ENCODE measurements around the gene FAM228A.
"Not testable (repeated sequence)": the region's sequence is repeated elsewhere in the genome, so short reads cannot be mapped to it uniquely, and the experiment has no call there.

Gene FAM228A

DNA sequence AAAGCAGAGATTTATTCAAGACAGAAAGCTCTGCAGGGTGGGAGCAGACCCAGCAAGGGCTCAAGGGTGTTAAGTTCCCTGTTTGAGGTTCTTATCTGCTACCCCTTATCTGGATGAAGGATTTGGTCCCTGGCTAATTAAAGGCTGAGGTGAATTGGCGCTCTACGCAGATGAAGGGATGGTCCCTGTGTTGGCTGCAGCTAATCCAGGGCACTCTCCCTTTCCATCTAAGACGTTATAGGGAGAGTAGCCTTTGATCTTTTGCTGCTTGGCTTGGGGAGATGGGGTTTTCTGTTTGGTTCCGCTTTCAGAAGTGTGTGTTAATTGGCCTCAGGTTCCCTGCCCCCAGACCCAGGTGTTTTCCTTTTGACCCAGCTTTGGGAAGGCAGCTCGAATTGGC is 17.0 kb downstream of the FAM228A start:
- Histone ChIP-seq H3K27ac (no peak overlapping the region), H3K27me3 (ENCODE audit: insufficient read depth, low read depth, severe bottlenecking) (no peaks in the 10 kb centered on the region), H3K4me3 (ENCODE audit: low read depth, low read length) (no peak overlapping the region), H3K36me3 (no peaks in the 10 kb centered on the region), H3K9me3 (ENCODE audit: severe bottlenecking) (peaks cover 6% of the 10 kb centered on the region)
- TF ChIP-seq, protein P1, sequence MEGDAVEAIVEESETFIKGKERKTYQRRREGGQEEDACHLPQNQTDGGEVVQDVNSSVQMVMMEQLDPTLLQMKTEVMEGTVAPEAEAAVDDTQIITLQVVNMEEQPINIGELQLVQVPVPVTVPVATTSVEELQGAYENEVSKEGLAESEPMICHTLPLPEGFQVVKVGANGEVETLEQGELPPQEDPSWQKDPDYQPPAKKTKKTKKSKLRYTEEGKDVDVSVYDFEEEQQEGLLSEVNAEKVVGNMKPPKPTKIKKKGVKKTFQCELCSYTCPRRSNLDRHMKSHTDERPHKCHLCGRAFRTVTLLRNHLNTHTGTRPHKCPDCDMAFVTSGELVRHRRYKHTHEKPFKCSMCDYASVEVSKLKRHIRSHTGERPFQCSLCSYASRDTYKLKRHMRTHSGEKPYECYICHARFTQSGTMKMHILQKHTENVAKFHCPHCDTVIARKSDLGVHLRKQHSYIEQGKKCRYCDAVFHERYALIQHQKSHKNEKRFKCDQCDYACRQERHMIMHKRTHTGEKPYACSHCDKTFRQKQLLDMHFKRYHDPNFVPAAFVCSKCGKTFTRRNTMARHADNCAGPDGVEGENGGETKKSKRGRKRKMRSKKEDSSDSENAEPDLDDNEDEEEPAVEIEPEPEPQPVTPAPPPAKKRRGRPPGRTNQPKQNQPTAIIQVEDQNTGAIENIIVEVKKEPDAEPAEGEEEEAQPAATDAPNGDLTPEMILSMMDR (IDR thresholded peaks at IDR 0.05; ENCODE audit: low read depth, low read length): no peak
- DNase-seq: peak; percentile 44

DNA sequence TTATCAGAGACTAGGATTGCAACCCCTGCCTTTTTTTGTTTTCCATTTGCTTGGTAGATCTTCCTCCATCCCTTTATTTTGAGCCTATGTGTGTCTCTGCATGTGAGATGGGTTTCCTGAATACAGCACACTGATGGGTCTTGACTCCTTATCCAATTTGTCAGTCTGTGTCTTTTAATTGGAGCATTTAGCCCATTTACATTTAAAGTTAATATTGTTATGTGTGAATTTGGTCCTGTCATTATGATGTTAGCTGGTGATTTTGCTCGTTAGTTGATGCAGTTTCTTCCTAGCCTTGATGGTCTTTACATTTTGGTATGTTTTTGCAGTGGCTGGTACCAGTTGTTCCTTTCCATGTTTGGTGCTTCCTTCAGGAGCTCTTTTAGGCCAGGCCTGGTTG is 22.4 kb downstream of the FAM228A start:
- DNase-seq; H3K27ac ChIP-seq; H3K4me3 ChIP-seq (ENCODE audit: low read depth, low read length); H3K27me3 ChIP-seq (ENCODE audit: insufficient read depth, low read depth, severe bottlenecking); H3K36me3 ChIP-seq: not testable (repeated sequence)
- peaks cover 12% of the 10 kb centered on the region for H3K9me3 ChIP-seq (ENCODE audit: severe bottlenecking)

DNA sequence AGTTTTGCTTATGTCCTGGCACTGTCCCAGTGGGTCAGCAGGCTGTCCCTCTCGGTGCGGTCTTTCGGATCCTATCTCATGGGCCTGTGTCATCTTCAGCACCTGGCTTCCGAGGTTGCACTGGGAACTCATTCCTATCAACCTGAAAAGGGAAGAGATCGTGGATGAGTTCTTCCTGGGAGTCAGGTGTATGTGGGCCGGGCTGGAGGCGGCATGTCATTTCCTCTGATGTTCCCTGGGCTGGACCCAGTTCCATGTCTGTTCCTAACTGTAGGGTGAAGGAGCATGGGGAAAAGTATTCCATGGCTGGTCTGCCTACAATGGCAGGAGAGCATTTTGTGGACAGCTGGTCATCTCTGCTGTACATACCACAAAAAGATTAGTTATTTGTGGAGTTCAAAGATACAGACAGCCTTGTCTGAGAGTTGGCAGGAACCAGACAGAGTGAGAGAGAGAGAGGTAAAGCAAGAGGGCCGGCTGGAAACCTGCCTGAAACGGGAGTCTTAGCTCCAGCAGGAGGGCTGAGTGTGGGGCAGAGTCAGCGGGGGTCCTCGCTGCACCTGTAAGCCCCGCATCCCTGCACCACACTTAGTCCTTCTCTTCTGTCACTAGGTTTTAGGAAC is 25.2 kb downstream of the FAM228A start:
- DNase-seq: no peak
- no peak overlapping the region for H3K27ac ChIP-seq
- H3K9me3 ChIP-seq (ENCODE audit: severe bottlenecking): peaks cover 6% of the 10 kb centered on the region
- H3K4me3 ChIP-seq (ENCODE audit: low read depth, low read length): no peak overlapping the region
- H3K36me3 ChIP-seq: peaks cover 5% of the 10 kb centered on the region
- TF ChIP-seq, protein P1 (IDR thresholded peaks at IDR 0.05; ENCODE audit: low read depth, low read length): no peak
- no peaks in the 10 kb centered on the region for H3K27me3 ChIP-seq (ENCODE audit: insufficient read depth, low read depth, severe bottlenecking)

DNA sequence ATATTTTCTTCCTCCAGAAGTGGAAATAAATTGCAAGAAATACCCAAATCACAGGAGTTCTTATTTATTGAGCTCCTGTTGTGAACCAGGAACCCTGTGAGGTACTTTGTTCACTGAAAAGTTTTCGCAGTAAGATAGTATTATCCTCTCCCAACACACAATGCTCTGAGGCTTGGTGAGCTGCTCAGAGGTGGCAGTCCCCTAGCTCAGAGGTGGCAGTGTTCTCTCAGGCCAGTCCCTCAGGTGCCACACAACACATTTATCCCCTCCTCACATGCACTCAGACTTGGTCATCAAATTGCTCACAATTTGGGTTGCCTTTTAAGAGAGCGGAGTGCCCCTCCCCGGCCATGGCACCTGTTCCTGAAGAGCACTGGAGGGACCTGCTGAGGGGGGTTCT is 25.9 kb downstream of the FAM228A start:
- Histone ChIP-seq H3K4me3 (ENCODE audit: low read depth, low read length) (no peak overlapping the region), H3K27me3 (ENCODE audit: insufficient read depth, low read depth, severe bottlenecking) (no peaks in the 10 kb centered on the region), H3K9me3 (ENCODE audit: severe bottlenecking) (peaks cover 6% of the 10 kb centered on the region), H3K36me3 (peaks cover 5% of the 10 kb centered on the region), H3K27ac (no peak overlapping the region)
- no peak for DNase-seq
- TF ChIP-seq, protein P1 (IDR thresholded peaks at IDR 0.05; ENCODE audit: low read depth, low read length): no peak

DNA sequence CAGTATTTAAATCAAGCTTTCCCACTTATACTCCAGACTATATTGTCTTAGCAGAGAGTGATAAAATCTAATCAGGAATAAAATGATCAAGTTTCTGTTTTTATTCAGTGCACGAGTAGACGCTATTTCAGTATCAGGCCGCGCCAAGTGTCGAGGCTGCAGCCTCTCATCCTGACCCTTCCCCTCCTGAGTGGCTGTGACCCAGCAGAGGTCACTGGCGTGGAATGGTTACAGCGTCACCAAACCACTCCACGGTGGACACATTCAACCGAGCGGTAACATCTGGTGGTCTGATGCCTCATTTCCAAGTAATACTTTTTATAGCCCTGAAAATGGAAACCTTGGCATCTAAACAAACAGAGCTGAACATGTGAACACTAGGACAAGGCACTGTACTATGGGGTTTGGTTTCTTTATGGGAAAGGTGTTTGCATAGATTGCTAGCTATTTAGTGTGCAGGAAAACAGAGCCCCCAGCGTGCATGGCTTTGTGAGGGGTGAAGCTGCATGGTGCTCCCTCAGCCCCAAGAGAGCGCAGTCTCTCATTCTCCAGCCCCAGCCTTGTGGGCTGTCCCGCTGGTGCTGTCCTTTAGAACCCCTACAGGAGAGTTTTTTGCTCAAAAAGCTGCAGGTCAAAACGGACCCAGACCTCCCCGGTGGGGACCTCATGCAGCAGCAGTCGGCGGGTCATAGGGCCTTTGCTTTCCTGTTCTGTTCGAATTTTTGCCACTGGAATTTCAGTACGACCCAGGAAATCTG is 28.4 kb downstream of the FAM228A start:
- H3K9me3 ChIP-seq (ENCODE audit: severe bottlenecking): peaks cover 6% of the 10 kb centered on the region
- no peak for DNase-seq
- no peaks in the 10 kb centered on the region for H3K27me3 ChIP-seq (ENCODE audit: insufficient read depth, low read depth, severe bottlenecking)
- H3K27ac ChIP-seq: no peak overlapping the region
- TF ChIP-seq, protein P1 (IDR thresholded peaks at IDR 0.05; ENCODE audit: low read depth, low read length): no peak
- peaks cover 5% of the 10 kb centered on the region for H3K36me3 ChIP-seq
- no peak overlapping the region for H3K4me3 ChIP-seq (ENCODE audit: low read depth, low read length)

DNA sequence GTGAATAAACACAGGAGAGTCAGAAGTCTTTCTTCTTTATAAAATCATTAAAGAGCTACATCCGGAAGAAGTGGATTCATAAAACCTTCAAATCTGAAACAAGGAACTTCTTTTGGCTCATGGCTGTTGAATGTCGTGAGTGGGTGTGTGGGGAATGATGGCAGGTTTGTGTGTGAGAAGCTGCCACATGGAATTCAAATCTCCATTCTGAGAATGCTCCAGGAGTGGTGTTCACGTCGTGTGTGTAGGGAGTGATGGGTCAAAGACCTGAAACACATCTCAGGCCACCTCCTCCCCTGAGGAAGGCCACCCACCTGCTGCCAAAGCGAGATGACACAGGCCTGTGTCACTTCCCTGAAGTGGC is 28.9 kb downstream of the FAM228A start:
- no peak overlapping the region for H3K4me3 ChIP-seq (ENCODE audit: low read depth, low read length)
- no peak for DNase-seq
- peaks cover 2% of the 10 kb centered on the region for H3K9me3 ChIP-seq (ENCODE audit: severe bottlenecking)
- no peaks in the 10 kb centered on the region for H3K27me3 ChIP-seq (ENCODE audit: insufficient read depth, low read depth, severe bottlenecking)
- no peak overlapping the region for H3K27ac ChIP-seq
- TF ChIP-seq, protein P1 (IDR thresholded peaks at IDR 0.05; ENCODE audit: low read depth, low read length): no peak
- H3K36me3 ChIP-seq: peaks cover 5% of the 10 kb centered on the region
